Mesangial cell (primary cell): ENCODE data around the gene NHP2. TPM values are rescaled to one million over a fixed set of nuclear protein-coding genes. Genes with fewer than 3 reads are reported as not detected.

Experiments used
- total RNA-seq: library from RNA; depleted of rRNA; stranded (reverse); fragments of >200 nt; gene quantifications from 2 replicates; pipeline ENCODE4 v1.2.3, GENCODE V29; 2015

The NHP2 gene
- 204 and 400 TPM in 2 replicates for total RNA-seq

DNA sequence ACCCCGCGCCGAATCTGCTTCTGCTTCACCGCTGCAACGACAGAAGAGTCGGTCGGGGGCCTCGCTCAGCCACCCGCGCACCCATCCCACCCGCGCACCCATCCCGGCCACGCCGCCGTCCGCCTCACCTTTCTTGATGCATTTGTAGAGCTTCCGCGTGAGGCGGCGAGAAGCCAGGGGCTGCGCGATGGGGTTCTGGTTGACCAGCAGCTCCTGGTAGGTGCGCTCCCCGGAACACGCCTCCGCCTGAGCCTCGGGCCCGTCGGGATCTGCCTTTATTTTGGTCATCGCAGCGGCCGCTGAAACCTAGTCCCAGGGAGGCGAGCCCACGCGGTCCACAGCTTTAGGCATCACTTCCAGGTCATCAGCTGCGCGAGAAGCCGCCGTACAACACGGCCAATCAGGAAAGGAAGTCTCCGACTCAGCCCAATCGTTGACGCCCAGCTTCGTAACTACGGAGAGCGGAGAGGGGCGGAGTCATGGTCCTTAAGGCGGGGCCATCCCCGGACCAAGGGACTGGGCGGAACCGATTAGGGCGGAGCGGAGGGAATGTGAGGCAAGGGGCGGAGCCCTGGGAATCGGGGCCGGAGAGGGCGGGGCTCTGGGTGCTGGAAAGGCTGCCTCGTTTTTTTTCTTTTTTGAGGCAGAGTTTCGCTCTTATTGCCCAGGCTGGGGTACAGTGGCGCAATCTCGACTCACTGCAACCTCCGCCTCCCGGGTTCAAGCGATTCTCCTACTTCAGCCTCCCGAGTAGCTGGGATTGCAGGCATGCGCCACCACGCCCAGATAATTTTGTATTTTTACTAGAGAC lies at the start of gene NHP2:
TSS of gene NHP2 (minus strand) at position 356 of the 811 bp plus-strand sequence. CDS start at position 288, 68 bp downstream.

DNA sequence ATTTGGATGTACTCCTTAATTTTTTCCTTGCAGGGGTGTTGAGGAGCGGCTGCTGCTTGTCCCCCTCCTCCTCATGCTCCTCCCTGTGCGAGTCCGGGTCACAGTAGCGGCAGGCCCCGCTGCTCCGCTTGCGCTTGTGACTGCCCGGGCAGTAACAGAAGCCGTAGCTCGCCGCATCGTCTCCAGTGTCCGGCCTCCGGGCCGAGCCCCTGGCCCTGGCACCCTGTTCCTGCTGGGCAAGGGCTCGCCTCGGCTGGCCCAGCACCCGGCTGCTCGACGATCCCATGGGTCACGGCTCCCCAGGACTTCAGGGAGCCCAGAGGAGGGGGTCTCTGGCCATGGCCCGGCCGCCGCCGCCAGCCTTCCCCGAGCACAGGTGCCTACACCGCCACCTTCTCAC lies 33.3 kb upstream of the NHP2 start, which contains the start of gene GMCL2:
TSS of gene GMCL2 (minus strand) at position 358 of the 400 bp plus-strand sequence. CDS start at position 286, 72 bp downstream.

DNA sequence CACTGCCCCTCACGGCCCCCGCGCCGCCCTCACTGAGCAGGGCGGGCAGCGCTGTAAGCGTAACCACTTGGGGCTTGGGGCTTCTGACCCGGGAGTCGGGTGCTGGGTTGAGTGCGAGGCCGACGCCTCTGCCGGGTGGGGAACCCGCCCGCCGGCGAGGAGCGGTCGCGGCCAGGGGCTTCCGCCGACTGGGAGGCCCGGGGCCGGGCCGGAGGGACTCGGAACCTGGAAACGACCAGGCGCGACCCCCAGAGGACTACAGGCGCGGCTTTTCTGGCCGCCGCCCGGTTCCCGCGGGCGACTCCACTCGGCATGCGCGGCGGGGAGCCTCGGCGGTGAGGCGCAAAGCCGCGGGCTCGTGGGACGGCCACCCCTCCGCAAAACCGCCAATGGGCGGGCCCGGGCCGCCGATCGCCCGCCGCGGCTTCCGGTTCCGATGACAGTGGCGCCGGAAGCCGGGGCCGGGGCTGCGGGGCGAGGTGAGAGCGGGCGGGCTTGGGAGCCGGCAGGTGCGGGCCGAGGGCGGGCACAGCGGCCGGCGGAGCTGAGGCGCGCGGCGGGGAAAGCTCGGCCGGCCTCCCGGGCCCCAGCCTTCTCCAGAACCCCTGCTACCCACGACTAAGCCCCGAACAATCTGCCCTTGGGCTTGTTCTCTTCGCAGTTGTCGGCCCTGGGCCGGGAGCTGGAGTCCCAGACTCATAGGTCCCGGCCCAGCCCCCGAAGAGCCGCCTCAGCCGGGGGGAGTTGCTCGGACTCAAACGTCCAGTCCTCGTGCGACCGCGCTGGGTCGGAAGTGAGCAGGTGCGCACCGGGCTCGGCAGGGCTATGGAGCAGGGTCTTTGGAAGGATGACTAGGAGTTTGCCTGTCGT lies 22.9 kb downstream of the NHP2 start, which contains the start of gene RMND5B:
TSS of gene RMND5B (plus strand) at position 439 of the 870 bp plus-strand sequence. CDS start 7,106 bp downstream, outside the sequence.

DNA sequence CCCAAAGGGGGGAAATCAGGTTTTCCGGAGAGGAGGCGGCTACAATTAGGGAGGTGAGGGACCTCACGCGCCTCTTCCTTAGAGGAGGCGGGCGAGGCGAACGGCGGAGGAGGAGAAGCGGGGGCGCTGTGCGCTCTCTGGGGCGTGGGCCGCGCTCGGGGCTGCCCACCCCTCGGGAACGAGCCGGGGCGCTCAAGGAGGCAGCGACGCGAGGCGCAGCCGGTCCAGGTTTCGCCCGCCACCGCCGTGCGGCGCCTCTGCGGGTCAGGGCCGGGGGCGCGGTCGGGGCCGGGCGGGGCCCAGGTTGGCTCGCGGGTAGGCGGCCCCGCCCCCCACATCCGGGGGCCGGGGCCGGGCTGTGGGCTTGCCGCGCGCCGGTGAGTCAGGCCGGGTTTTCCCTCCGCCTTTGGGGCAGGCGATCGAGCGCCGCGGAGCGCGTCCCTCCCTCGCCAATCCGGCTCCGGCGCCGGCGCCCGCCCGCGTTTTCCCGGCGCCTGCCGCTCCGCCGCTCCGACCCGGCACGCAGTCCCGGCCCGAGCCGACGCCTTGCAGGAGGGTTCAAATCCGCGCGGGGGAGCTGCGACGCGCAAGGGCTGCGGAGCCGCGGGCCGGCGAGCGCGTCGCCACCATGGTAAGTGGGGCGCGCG lies 40.4 kb downstream of the NHP2 start, which contains the start of gene N4BP3:
TSS of gene N4BP3 (plus strand) at position 392 of the 647 bp plus-strand sequence. CDS start 6,052 bp downstream, outside the sequence.

Other genes with a start within 250 kb of the NHP2 start
- gene PROP1, start 157.6 kb downstream of the NHP2 start, total RNA-seq, result not detected in 2 replicates
- 1.3 and 1.8 TPM in 2 replicates for gene N4BP3, start 40.4 kb downstream of the NHP2 start, total RNA-seq
- 17.2 and 17.3 TPM in 2 replicates for gene RMND5B, start 22.9 kb downstream of the NHP2 start, total RNA-seq
- not detected in 2 replicates for gene GMCL2, start 33.5 kb upstream of the NHP2 start, total RNA-seq
- gene HNRNPAB, start 50.6 kb upstream of the NHP2 start, total RNA-seq, result 79.9 and 175 TPM in 2 replicates
- 21.5 and 54.4 TPM in 2 replicates for gene PHYKPL, start 78.9 kb upstream of the NHP2 start, total RNA-seq